Breast epithelium (tissue), 3 donors: ENCODE data around the gene SRRM1.

ENCODE experiments used
- CTCF ChIP-seq, 3 donors: fragments of 450-650 bp; IDR thresholded peaks; one replicate each; pipeline ENCODE4 v1.5.1; 2016 to 2017; ENCODE audit warnings: antibody characterized with exemption in 3 of 3, mild to moderate bottlenecking in 3 of 3, moderate library complexity in 3 of 3
- POLR2A ChIP-seq: fragments of 450-650 bp; IDR thresholded peaks from one replicate; pipeline ENCODE4 v1.6.1; 2016; ENCODE audit warnings: antibody characterized with exemption, mild to moderate bottlenecking, moderate library complexity
- POLR2AphosphoS5 ChIP-seq, 3 donors: sonication (generic); formaldehyde crosslinking; IDR thresholded peaks; one replicate each; pipeline ENCODE4 v1.6.1; 2017; ENCODE audit warnings: antibody characterized with exemption in 3 of 3

- no peak for TF ChIP-seq CTCF (IDR thresholded peaks at IDR 0.05)
- no peak for TF ChIP-seq POLR2A
- TF ChIP-seq POLR2AphosphoS5 (IDR thresholded peaks at IDR 0.05): no peak
Observed at GRCh38 chr1:24702511-24703293, 59.6 kb downstream of the SRRM1 start.
